GM12878 (cell line): ENCODE results near the gene OSBPL3. TPM values are rescaled to one million over a fixed set of nuclear protein-coding genes. Genes with fewer than 3 reads are reported as not detected.

Source experiments
- ATAC-seq: fragments of 200-7000 bp; cut with Tn5 transposase; 3 replicates; pipeline ENCODE4 v1.9.1; 2020; ENCODE audit warnings: mild to moderate bottlenecking, moderate library complexity
- BruUV-seq: library from RNA; stranded (reverse); fragments of 400-500 nt; replicated peaks from 2 replicates; lab custom pipeline; 2021; lab: Mats Ljungman, UMichigan
- CTCF ChIA-PET: fragments of 300-600 bp; sonication (Branson Sonifier 250); formaldehyde crosslinking; extraction: SDS; loops from one replicate; lab custom pipeline; 2021; ENCODE audit warnings: inconsistent platforms; lab: Yijun Ruan, JAX
- POLR2A ChIA-PET: fragments of 350-600 bp; formaldehyde crosslinking; extraction: SDS; loops from one replicate; lab custom pipeline; 2021; ENCODE audit warnings: inconsistent platforms; lab: Charles Lee
- RAD21 ChIA-PET: fragments of 300-600 bp; sonication (Branson Sonifier 250); formaldehyde crosslinking; loops from one replicate; lab custom pipeline; 2023; ENCODE audit warnings: antibody characterized with exemption; ENCODE audit not compliant: unreplicated experiment; lab: Charles Lee
- SMC1A ChIA-PET: fragments of 300-600 bp; sonication (Branson Sonifier 250); formaldehyde crosslinking; loops from one replicate; lab custom pipeline; 2023; ENCODE audit not compliant: unreplicated experiment, uncharacterized antibody; lab: Charles Lee
- DNase-seq: peaks from one replicate; pipeline ENCODE4 v3.0.0-alpha.2; 2011; ENCODE audit warnings: low read depth, low spot score
- FAIRE-seq: peaks from 3 replicates; lab custom pipeline; 2011; peaks lifted over from hg19 to GRCh38; lab: Jason Lieb, UNC
- H2AFZ ChIP-seq: 2 replicates; pipeline ENCODE4 v1.6.0; 2011; ENCODE audit warnings: low read depth, low read length, control low read depth; ENCODE audit not compliant: control insufficient read depth
- H3K27ac ChIP-seq: 2 replicates; pipeline ENCODE4 v1.5.1; 2011; ENCODE audit warnings: control low read depth; ENCODE audit not compliant: control insufficient read depth, insufficient read depth
- H3K27me3 ChIP-seq, 2 experiments: replicated peaks in 1 of 2; 2 replicates each; pipeline versions ENCODE4 v1.6.0 to v1.6.1; 2011; ENCODE audit warnings: low read length in 1 of 2; ENCODE audit not compliant: control insufficient read depth in 2 of 2, insufficient read depth in 2 of 2
- H3K36me3 ChIP-seq, 2 experiments: 2 replicates each; pipeline ENCODE4 v1.5.1; 2011; ENCODE audit warnings: low read length in 1 of 2; ENCODE audit not compliant: control insufficient read depth in 2 of 2, insufficient read depth in 2 of 2
- H3K4me1 ChIP-seq: 2 replicates; pipeline ENCODE4 v1.6.1; 2011; ENCODE audit warnings: mild to moderate bottlenecking, low read length, moderate library complexity, mixed read lengths; ENCODE audit not compliant: control insufficient read depth, insufficient read depth
- H3K4me2 ChIP-seq: 2 replicates; pipeline ENCODE4 v1.6.0; 2011; ENCODE audit warnings: control low read depth; ENCODE audit not compliant: control insufficient read depth, insufficient read depth
- H3K4me3 ChIP-seq: fragments of 200-600 bp; sonication (generic); 2 replicates; pipeline ENCODE4 v1.5.1; 2016
- H3K79me2 ChIP-seq: 2 replicates; pipeline ENCODE4 v1.6.0; 2011; ENCODE audit warnings: low read length; ENCODE audit not compliant: control insufficient read depth, insufficient read depth
- H3K9ac ChIP-seq: 2 replicates; pipeline ENCODE4 v1.8.0; 2011; ENCODE audit warnings: low read length, control low read depth, mixed read lengths; ENCODE audit not compliant: control insufficient read depth, insufficient read depth
- H3K9me3 ChIP-seq: replicated peaks from 3 replicates; pipeline ENCODE4 v1.5.1; 2011; ENCODE audit warnings: mild to moderate bottlenecking, low read length; ENCODE audit not compliant: control insufficient read depth, insufficient read depth
- H4K20me1 ChIP-seq: 2 replicates; pipeline ENCODE4 v1.6.0; 2011; ENCODE audit not compliant: control insufficient read depth, insufficient read depth
- CTCF ChIP-seq, 3 experiments: IDR thresholded peaks in 2 of 3; conservative IDR thresholded peaks in 1 of 3; 2 replicates each; pipeline ENCODE4 v1.5.1; 2011; ENCODE audit warnings: low read depth in 3 of 3, low read length in 3 of 3, mild to moderate bottlenecking in 3 of 3, control low read depth in 2 of 3, moderate library complexity in 2 of 3, inconsistent platforms in 1 of 3, mixed read lengths in 1 of 3; ENCODE audit not compliant: control insufficient read depth in 2 of 3, insufficient read depth in 1 of 3; ENCODE audit errors: extremely low read depth in 1 of 3
- ZNF274 ChIP-seq: IDR thresholded peaks from one replicate; pipeline ENCODE4 v1.8.0; 2011; ENCODE audit not compliant: insufficient read length, insufficient read depth
- WGBS: methylation state at CpG from one replicate; pipeline ENCODE4 v1.1.6; 2016; ENCODE audit warnings: low lambda C conversion rate; ENCODE audit not compliant: insufficient replicate concordance, insufficient coverage; ENCODE audit errors: missing lambda C conversion rate; 5-methylcytosine and 5-hydroxymethylcytosine counted together
- in situ Hi-C: fragments of 300-500 bp; cut with MboI; formaldehyde crosslinking; loops from 9 replicates; pipeline ENCODE4 v1.14.3; 2018; ENCODE audit warnings: mixed read lengths
- intact Hi-C: fragments of 100-400 bp; cut with micrococcal nuclease; formaldehyde crosslinking; loops from one replicate; pipeline ENCODE4 v1.14.2; 2022; ENCODE audit not compliant: unreplicated experiment
- polyA plus RNA-seq, 11 experiments: library from polyadenylated mRNA; depleted of rRNA in 4 of 11; unstranded in 6 of 11; stranded (reverse) in 5 of 11; fragments of >200 nt; fragmentation: Nextera tagmentation in 4 of 11; fragmentation: Illumina TruSeq in 1 of 11; extraction: Ambion mirVana in 4 of 11; extraction: Trizol in 1 of 11; gene quantifications; 1 replicate in 1 of 11; 2 replicates in 10 of 11; pipeline versions ENCODE4 v1.2.1 to v1.2.3, GENCODE V29; 2011 to 2016; ENCODE audit warnings: inconsistent platforms in 2 of 11, missing spikeins in 2 of 11, low read depth in 1 of 11
- total RNA-seq, 4 experiments: library from RNA; depleted of rRNA in 3 of 4; stranded (reverse); fragments of >200 nt in 3 of 4; fragmentation: Illumina TruSeq in 1 of 4; extraction: Trizol in 1 of 4; gene quantifications; 2 replicates each; pipeline versions ENCODE4 v1.2.1 to v1.2.3, GENCODE V29; 2013 to 2021

Gene OSBPL3
- total and polyA plus RNA-seq, 10 of the 15 experiments (the other 5 are each of a cell fraction or from before 2014, with no cell fraction given) = 6.1 to 46.6 (median 27.0) TPM

GRCh38 chr7:24945899-24946298 is 34.1 kb downstream of the OSBPL3 start:
- in situ Hi-C loops (no loop called here), intact Hi-C loops (no loop called here)
- Histone ChIP-seq H3K27ac (no peak overlapping the region), H4K20me1 (no peaks in the 10 kb centered on the region), H3K79me2 (peaks cover 54% of the 10 kb centered on the region), H3K9me3 (no peaks in the 10 kb centered on the region), H3K4me3 (no peak overlapping the region), H3K4me2 (no peak overlapping the region), H2AFZ (no peak overlapping the region), H3K4me1 (peaks cover 8% of the 10 kb centered on the region; the same call in 1 of the 2 replicates), H3K27me3 (no peaks in the 10 kb centered on the region), H3K36me3 (no peaks in the 10 kb centered on the region), H3K9ac (no peak overlapping the region)
- ATAC-seq = peak; percentile 32; the same call in 2 of the 3 replicates
- RAD21 ChIA-PET = interaction anchor here (0.6 to 3.9 kb wide), 4 partner anchors 12 to 134 kb away, joined by 3 to 19 read pairs (median 3); partner anchors contain the start of gene OSBPL3
- CTCF ChIA-PET = interaction anchor here (0.6 to 2.9 kb wide), 12 partner anchors 9 to 234 kb away, joined by 3 to 9 read pairs (median 4); partner anchors contain the start of gene OSBPL3
- POLR2A ChIA-PET = interaction anchor here (1.2 to 3.0 kb wide), 4 partner anchors 12 to 50 kb away, joined by 3 to 13 read pairs (median 5); no protein-coding TSS in a partner anchor
- 0% methylated on average over 1 of the region's 1 CpG for WGBS
- TF ChIP-seq ZNF274 (no peak), CTCF (IDR thresholded peaks at IDR 0.05 in 2 of 3, conservative IDR thresholded peaks at IDR 0.05 in 1 of 3; ENCODE audit: control insufficient read depth in 2 of 3, extremely low read depth in 1 of 3, insufficient read depth in 1 of 3, low read depth in 3 of 3, low read length in 3 of 3) (0 out of 6 replicates have a peak, but pooled peaks of 1 of the 3 experiments have one; percentile 5)
- BruUV-seq = no TSS peak
- no peak for FAIRE-seq
- DNase-seq = no peak
- SMC1A ChIA-PET = interaction anchor here (0.9 to 5.5 kb wide), 12 partner anchors 8 to 148 kb away, joined by 3 to 31 read pairs (median 4); partner anchors contain the start of gene OSBPL3
